Left renal pelvis (tissue), 4 donors: ENCODE data around the gene ESYT1. TPM values are rescaled to one million over a fixed set of nuclear protein-coding genes. Genes with fewer than 3 reads are reported as not detected.

Experiments used
- DNase-seq, 4 donors: peaks; one replicate each; pipeline ENCODE4 v3.0.0-alpha.2; 2013; ENCODE audit warnings: low read depth in 4 of 4, low spot score in 3 of 4
- polyA plus RNA-seq, 4 donors: library from polyadenylated mRNA; unstranded; fragments of 120-200 nt; gene quantifications; one replicate each; pipeline ENCODE4 v1.2.1, GENCODE V29; 2013; ENCODE audit not compliant: insufficient read length in 4 of 4

Gene ESYT1
- 10 to 100 TPM; 66.2 to 79.3 (median 74.2) TPM for polyA plus RNA-seq

- DNase-seq, result peak; percentile 98 to 100 (median 100)
Observed at GRCh38 chr12:56127888-56128669, at the start of gene ESYT1. Gene ESYT1, plus strand, starts transcription at chr12:56128267. Its CDS starts 53 bp downstream, at chr12:56128320.

- no peak for DNase-seq
Observed at GRCh38 chr12:56078427-56078826, 49.6 kb upstream of the ESYT1 start.

GRCh38 chr12:56078931-56079722 lies 48.9 kb upstream of the ESYT1 start:
- peak in 1 of 4 donors; percentile 67 for DNase-seq

- DNase-seq, result peak in 1 of 4 donors; percentile 66
Observed at GRCh38 chr12:56079723-56080555, 48.1 kb upstream of the ESYT1 start, which contains the start of gene ERBB3. Gene ERBB3, plus strand, starts transcription at chr12:56080165. Its CDS starts 136 bp downstream, at chr12:56080301.

- DNase-seq, result no peak
Observed at GRCh38 chr12:56080556-56081138, 47.4 kb upstream of the ESYT1 start.

GRCh38 chr12:56081393-56082347 lies 46.4 kb upstream of the ESYT1 start:
- DNase-seq, result no peak

- no peak for DNase-seq
Observed at GRCh38 chr12:56082382-56082781, 45.7 kb upstream of the ESYT1 start.

- DNase-seq, result no peak
Observed at GRCh38 chr12:56082967-56083366, 45.1 kb upstream of the ESYT1 start.

GRCh38 chr12:56084958-56085543 lies 43.0 kb upstream of the ESYT1 start:
- no peak for DNase-seq

- no peak for DNase-seq
Observed at GRCh38 chr12:56086096-56086495, 42.0 kb upstream of the ESYT1 start.

- no peak for DNase-seq
Observed at GRCh38 chr12:56086608-56087007, 41.5 kb upstream of the ESYT1 start.

GRCh38 chr12:56087220-56087619 lies 40.8 kb upstream of the ESYT1 start:
- DNase-seq, result no peak

GRCh38 chr12:56097738-56098137 lies 30.3 kb upstream of the ESYT1 start:
- no peak for DNase-seq

- no peak for DNase-seq
Observed at GRCh38 chr12:56098592-56098991, 29.5 kb upstream of the ESYT1 start.

- no peak for DNase-seq
Observed at GRCh38 chr12:56099787-56100186, 28.3 kb upstream of the ESYT1 start.

GRCh38 chr12:56101045-56101444 lies 27.0 kb upstream of the ESYT1 start:
- DNase-seq, result no peak

- DNase-seq, result no peak
Observed at GRCh38 chr12:56102683-56103065, 25.4 kb upstream of the ESYT1 start.

- no peak for DNase-seq
Observed at GRCh38 chr12:56103066-56103711, 24.9 kb upstream of the ESYT1 start.

GRCh38 chr12:56103823-56104108 lies 24.3 kb upstream of the ESYT1 start:
- no peak for DNase-seq
